Astrocyte (in vitro differentiated cells and primary cell): ENCODE data around the gene RB1. TPM values are rescaled to one million over a fixed set of nuclear protein-coding genes. Genes with fewer than 3 reads are reported as not detected.

ENCODE experiments used
- DNase-seq: peaks from one replicate; pipeline ENCODE4 v3.0.0-alpha.2; 2010; ENCODE audit warnings: low read depth
- FAIRE-seq: peaks from 2 replicates; lab custom pipeline; 2011; peaks lifted over from hg19 to GRCh38; lab: Jason Lieb, UNC
- H2AFZ ChIP-seq: 2 replicates; pipeline ENCODE4 v1.6.0; 2012; ENCODE audit warnings: low read depth, low read length, inconsistent platforms
- H3K27ac ChIP-seq: 2 replicates; pipeline ENCODE4 v1.5.1; 2011; ENCODE audit warnings: low read depth, low read length, inconsistent platforms
- H3K27me3 ChIP-seq: 2 replicates; pipeline ENCODE4 v1.6.0; 2011; ENCODE audit warnings: low read length, inconsistent platforms; ENCODE audit not compliant: insufficient read depth
- H3K36me3 ChIP-seq: 2 replicates; pipeline ENCODE4 v1.5.1; 2011; ENCODE audit warnings: low read length, inconsistent platforms; ENCODE audit not compliant: insufficient read depth
- H3K4me1 ChIP-seq: 2 replicates; pipeline ENCODE4 v1.5.1; 2011; ENCODE audit warnings: low read length, inconsistent platforms; ENCODE audit not compliant: insufficient read depth
- H3K4me2 ChIP-seq: 2 replicates; pipeline ENCODE4 v1.6.0; 2012; ENCODE audit warnings: low read length, inconsistent platforms
- H3K4me3 ChIP-seq: 2 replicates; pipeline ENCODE4 v1.5.1; 2011; ENCODE audit warnings: low read depth, mild to moderate bottlenecking, low read length, inconsistent platforms; ENCODE audit not compliant: insufficient read depth
- H3K79me2 ChIP-seq: 2 replicates; pipeline ENCODE4 v1.6.0; 2012; ENCODE audit warnings: mild to moderate bottlenecking, low read length, inconsistent platforms; ENCODE audit not compliant: insufficient read depth
- H3K9ac ChIP-seq: 2 replicates; pipeline ENCODE4 v1.6.0; 2012; ENCODE audit warnings: mild to moderate bottlenecking, low read length, inconsistent platforms
- H3K9me3 ChIP-seq: 2 replicates; pipeline ENCODE4 v1.5.1; 2012; ENCODE audit warnings: low read depth, mild to moderate bottlenecking, low read length, inconsistent platforms; ENCODE audit not compliant: insufficient read depth
- H4K20me1 ChIP-seq: 2 replicates; pipeline ENCODE4 v1.6.0; 2012; ENCODE audit warnings: low read length, inconsistent platforms; ENCODE audit not compliant: insufficient read depth
- H3K27ac Mint-ChIP-seq: one replicate; pipeline ENCODE4 v1.8.0; 2021; ENCODE audit warnings: mild to moderate bottlenecking, mixed read lengths; ENCODE audit not compliant: unreplicated experiment
- H3K27me3 Mint-ChIP-seq: one replicate; pipeline ENCODE4 v1.8.0; 2021; ENCODE audit warnings: low read depth, mixed read lengths; ENCODE audit not compliant: unreplicated experiment
- H3K36me3 Mint-ChIP-seq: one replicate; pipeline ENCODE4 v1.8.0; 2021; ENCODE audit warnings: low read depth, mixed read lengths; ENCODE audit not compliant: unreplicated experiment
- H3K4me1 Mint-ChIP-seq: one replicate; pipeline ENCODE4 v1.8.0; 2021; ENCODE audit warnings: low read depth, mixed read lengths; ENCODE audit not compliant: unreplicated experiment
- H3K4me3 Mint-ChIP-seq: one replicate; pipeline ENCODE4 v1.8.0; 2021; ENCODE audit warnings: mild to moderate bottlenecking, moderate library complexity, mixed read lengths; ENCODE audit not compliant: unreplicated experiment
- H3K9me3 Mint-ChIP-seq: one replicate; pipeline ENCODE4 v1.8.0; 2021; ENCODE audit warnings: mild to moderate bottlenecking, mixed read lengths; ENCODE audit not compliant: unreplicated experiment
- CTCF ChIP-seq: IDR thresholded peaks from 2 replicates; pipeline ENCODE4 v1.5.1; 2011; ENCODE audit warnings: low read depth, mild to moderate bottlenecking, inconsistent platforms, low read length, moderate library complexity; ENCODE audit not compliant: insufficient read depth
- EZH2 ChIP-seq: IDR thresholded peaks from 2 replicates; pipeline ENCODE4 v1.6.1; 2012; ENCODE audit warnings: mild to moderate bottlenecking, low read length, inconsistent platforms; ENCODE audit not compliant: insufficient read depth
- total RNA-seq: library from RNA; stranded (reverse); gene quantifications from 2 replicates; pipeline ENCODE4 v1.2.1, GENCODE V29; 2021

RB1 gene
- total RNA-seq, 1 donor from 2014 or later: 32.7 TPM

DNA sequence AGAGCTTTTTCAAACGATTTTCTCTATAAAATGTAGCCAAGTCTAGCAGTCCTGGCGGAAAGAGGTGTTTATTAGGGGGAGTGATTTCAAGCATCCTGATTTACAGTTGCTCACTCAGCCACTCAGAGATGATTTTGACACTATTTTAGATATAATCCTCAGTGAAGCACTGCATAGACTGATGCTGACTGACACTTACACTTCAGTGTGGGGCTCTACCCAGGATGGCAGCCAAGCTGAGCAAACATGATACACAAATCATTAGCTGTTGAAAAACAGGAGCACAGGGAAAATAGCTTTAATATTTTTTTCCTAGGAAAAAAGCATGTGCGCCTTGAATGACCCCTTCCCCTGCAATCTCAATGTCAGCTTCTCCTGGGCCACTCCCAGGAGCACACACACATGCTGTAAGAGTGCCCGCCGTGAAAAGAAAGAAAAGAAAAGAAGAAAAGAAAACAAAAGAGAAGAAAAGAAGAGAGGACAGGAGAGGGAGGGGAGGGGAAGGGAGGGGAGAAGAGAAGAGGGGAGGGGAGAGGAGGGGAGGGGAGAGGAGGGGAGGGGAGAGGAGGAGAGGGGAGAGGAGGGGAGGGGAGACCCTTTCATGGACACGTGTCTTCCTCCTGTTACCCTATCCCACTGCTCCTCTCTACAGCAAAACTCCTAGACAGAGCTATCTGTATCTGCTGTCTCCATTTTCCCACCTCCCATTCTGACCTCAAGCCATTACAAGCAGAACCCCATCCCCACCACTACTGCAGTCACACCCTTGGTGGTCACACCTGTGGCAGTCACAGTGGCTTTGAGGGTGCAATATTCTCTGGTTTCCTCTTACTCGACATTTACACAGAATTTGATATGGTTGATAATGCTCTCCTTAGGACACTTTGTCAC is 193.0 kb downstream of the RB1 start:
- FAIRE-seq (no peak), DNase-seq (no peak)
- no peaks in the 10 kb centered on the region for H3K27me3 Mint-ChIP-seq
- no peak overlapping the region for H3K4me3 ChIP-seq
- H3K27ac ChIP-seq: no peak overlapping the region
- no peaks in the 10 kb centered on the region for H3K79me2 ChIP-seq
- H3K36me3 ChIP-seq: no peaks in the 10 kb centered on the region
- H3K36me3 Mint-ChIP-seq: no peaks in the 10 kb centered on the region
- no peak for TF ChIP-seq EZH2
- no peak for TF ChIP-seq CTCF
- no peaks in the 10 kb centered on the region for H4K20me1 ChIP-seq
- H3K9me3 ChIP-seq: no peaks in the 10 kb centered on the region
- H3K27me3 ChIP-seq: no peaks in the 10 kb centered on the region
- peaks cover 28% of the 10 kb centered on the region for H3K4me1 Mint-ChIP-seq
- H3K4me2 ChIP-seq: no peak overlapping the region
- H3K9me3 Mint-ChIP-seq: no peaks in the 10 kb centered on the region
- peaks cover 3% of the 10 kb centered on the region for H3K4me1 ChIP-seq
- no peak overlapping the region for H3K9ac ChIP-seq
- H3K4me3 Mint-ChIP-seq: no peak overlapping the region
- H3K27ac Mint-ChIP-seq: no peak overlapping the region
- H2AFZ ChIP-seq: no peak overlapping the region

DNA sequence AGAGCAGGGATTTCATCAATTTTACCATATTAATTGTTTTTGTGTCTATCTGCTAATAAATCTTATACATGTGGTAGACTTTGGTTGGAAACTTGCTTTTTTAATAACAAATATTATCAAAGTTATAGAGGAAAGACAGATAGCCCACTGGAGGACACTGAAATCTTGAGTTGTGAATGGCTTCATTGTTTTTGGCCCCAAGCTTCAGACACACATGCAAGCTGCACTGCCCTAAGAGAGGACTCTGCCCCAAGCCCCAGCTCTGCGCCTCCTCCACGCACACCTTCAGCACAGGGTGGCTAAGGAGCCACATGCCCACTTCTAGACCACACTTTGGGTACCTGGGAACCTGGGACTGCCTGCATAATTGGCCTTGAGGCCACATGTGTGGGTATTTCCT is 194.1 kb downstream of the RB1 start:
- H3K4me3 Mint-ChIP-seq: no peak overlapping the region
- H3K4me2 ChIP-seq: no peak overlapping the region
- no peaks in the 10 kb centered on the region for H3K27me3 Mint-ChIP-seq
- peaks cover 3% of the 10 kb centered on the region for H3K4me1 ChIP-seq
- no peak for FAIRE-seq
- no peaks in the 10 kb centered on the region for H3K79me2 ChIP-seq
- no peak overlapping the region for H3K27ac Mint-ChIP-seq
- H3K9me3 Mint-ChIP-seq: no peaks in the 10 kb centered on the region
- no peaks in the 10 kb centered on the region for H3K36me3 ChIP-seq
- H4K20me1 ChIP-seq: no peaks in the 10 kb centered on the region
- no peaks in the 10 kb centered on the region for H3K9me3 ChIP-seq
- no peaks in the 10 kb centered on the region for H3K36me3 Mint-ChIP-seq
- no peak for DNase-seq
- no peaks in the 10 kb centered on the region for H3K27me3 ChIP-seq
- no peak for TF ChIP-seq EZH2
- H3K9ac ChIP-seq: no peak overlapping the region
- peaks cover 32% of the 10 kb centered on the region for H3K4me1 Mint-ChIP-seq
- H3K4me3 ChIP-seq: no peak overlapping the region
- H3K27ac ChIP-seq: no peak overlapping the region
- H2AFZ ChIP-seq: no peak overlapping the region

DNA sequence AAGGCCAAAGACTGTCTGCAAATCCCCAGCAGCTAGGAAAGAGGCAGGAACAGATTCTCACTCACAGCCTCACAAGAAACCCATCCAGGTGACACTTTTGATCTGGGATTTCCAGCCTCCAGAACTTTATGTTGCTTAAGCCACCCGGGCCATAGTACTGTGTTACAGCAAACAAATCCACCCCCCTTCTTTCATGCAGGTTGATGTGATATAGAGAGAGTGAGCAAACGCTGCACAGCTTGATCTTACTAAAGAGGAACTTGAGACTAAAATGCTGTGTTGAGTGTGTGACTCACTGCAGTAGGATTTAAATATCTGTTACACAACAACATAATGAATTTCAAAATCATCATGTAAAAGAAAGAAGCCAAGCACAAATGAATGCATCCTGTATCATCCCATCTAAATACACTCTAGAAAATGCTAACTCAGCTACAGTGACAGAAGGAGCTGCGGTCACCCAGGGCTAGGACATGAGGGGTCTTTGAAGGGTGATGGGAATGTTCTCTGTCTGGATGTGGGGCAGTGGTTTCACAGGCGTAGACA is 197.2 kb downstream of the RB1 start:
- no peak overlapping the region for H3K4me3 ChIP-seq
- H3K4me1 Mint-ChIP-seq: peaks cover 40% of the 10 kb centered on the region
- H3K27ac Mint-ChIP-seq: peak overlapping the region; percentile 88
- no peak overlapping the region for H3K9ac ChIP-seq
- H3K9me3 Mint-ChIP-seq: no peaks in the 10 kb centered on the region
- H2AFZ ChIP-seq: no peak overlapping the region
- TF ChIP-seq EZH2 (no peak), CTCF (no peak)
- H3K4me3 Mint-ChIP-seq: no peak overlapping the region
- no peaks in the 10 kb centered on the region for H3K36me3 ChIP-seq
- H3K79me2 ChIP-seq: no peaks in the 10 kb centered on the region
- H3K9me3 ChIP-seq: no peaks in the 10 kb centered on the region
- peak; percentile 93 for FAIRE-seq
- peaks cover 3% of the 10 kb centered on the region for H3K4me1 ChIP-seq
- DNase-seq: peak; percentile 84
- H3K27me3 ChIP-seq: no peaks in the 10 kb centered on the region
- H3K4me2 ChIP-seq: no peak overlapping the region
- no peak overlapping the region for H3K27ac ChIP-seq
- no peaks in the 10 kb centered on the region for H4K20me1 ChIP-seq
- H3K36me3 Mint-ChIP-seq: peaks cover 2% of the 10 kb centered on the region
- no peaks in the 10 kb centered on the region for H3K27me3 Mint-ChIP-seq
